ENCODE data around the gene LRRC61.

GRCh38 chr7:150346922-150347321 is 23.8 kb downstream of the LRRC61 start:
- no peak for TF ChIP-seq CTCF (IDR thresholded peaks at IDR 0.05; ENCODE audit: insufficient read depth, low read length, poor library complexity, severe bottlenecking)
- no peak for TF ChIP-seq EZH2phosphoT487 (conservative IDR thresholded peaks at IDR 0.05; ENCODE audit: low read length)

All from SU-DHL-6 (cell line).